HCT116 (cell line): Measurements from ENCODE around the gene MYRF.

ENCODE experiments used
- CEBPB ChIP-seq: IDR thresholded peaks from 2 replicates; pipeline ENCODE4 v1.6.1; 2012; ENCODE audit warnings: low read depth
- SP1 ChIP-seq: IDR thresholded peaks from 2 replicates; pipeline ENCODE4 v1.6.1; 2012; ENCODE audit warnings: low read depth

- TF ChIP-seq CEBPB (no peak), SP1 (no peak)
These were observed 59.4 kb downstream of the MYRF start for GRCh38 chr11:61811831-61812230.
